HG03045 (cell line): ENCODE results near the gene ZNF140.
A peak's percentile ranks its signal among the peaks of the same experiment; 100 is the strongest.

ENCODE experiments used
- ATAC-seq: cut with Tn5 transposase; IDR thresholded peaks from one replicate; pipeline ENCODE4 v1.9.1; 2021; ENCODE audit warnings: mild to moderate bottlenecking, moderate library complexity; ENCODE audit not compliant: unreplicated experiment

The ZNF140 gene

GRCh38 chr12:133080368-133081158 is at the start of gene ZNF140:
ZNF140 (plus strand) TSS chr12:133080923; CDS start chr12:133081321, 398 bp downstream.
- peak; percentile 76 for ATAC-seq

- ATAC-seq = peak; percentile 97
Observed at GRCh38 chr12:133037207-133038005, 43.3 kb upstream of the ZNF140 start, which contains the start of gene ZNF84. ZNF84 (plus strand) TSS chr12:133037509; CDS start chr12:133041468, 3,959 bp downstream.

- no peak for ATAC-seq
Observed at GRCh38 chr12:133038118-133038709, 42.5 kb upstream of the ZNF140 start.

- no peak for ATAC-seq
Observed at GRCh38 chr12:133046698-133047097, 34.0 kb upstream of the ZNF140 start.

- ATAC-seq = no peak
Observed at GRCh38 chr12:133057446-133057845, 23.3 kb upstream of the ZNF140 start.

- ATAC-seq = no peak
Observed at GRCh38 chr12:133058203-133059113, 22.3 kb upstream of the ZNF140 start.

GRCh38 chr12:133061954-133062353 is 18.8 kb upstream of the ZNF140 start:
- ATAC-seq = no peak

- no peak for ATAC-seq
Observed at GRCh38 chr12:133063556-133063955, 17.2 kb upstream of the ZNF140 start.

- ATAC-seq = no peak
Observed at GRCh38 chr12:133073836-133074235, 6.9 kb upstream of the ZNF140 start.

GRCh38 chr12:133080026-133080367 is 726 bp upstream of the ZNF140 start:
- ATAC-seq = peak; percentile 82

- ATAC-seq = no peak
Observed at GRCh38 chr12:133081159-133081780, 547 bp downstream of the ZNF140 start.

GRCh38 chr12:133083345-133083744 is 2.6 kb downstream of the ZNF140 start:
- no peak for ATAC-seq

- no peak for ATAC-seq
Observed at GRCh38 chr12:133105620-133106019, 24.9 kb downstream of the ZNF140 start.

- no peak for ATAC-seq
Observed at GRCh38 chr12:133106253-133106652, 25.5 kb downstream of the ZNF140 start.

GRCh38 chr12:133107121-133107520 is 26.4 kb downstream of the ZNF140 start:
- ATAC-seq = no peak

GRCh38 chr12:133108150-133108549 is 27.4 kb downstream of the ZNF140 start:
- ATAC-seq = no peak

- no peak for ATAC-seq
Observed at GRCh38 chr12:133120385-133121191, 39.9 kb downstream of the ZNF140 start.

GRCh38 chr12:133124674-133125073 is 44.0 kb downstream of the ZNF140 start:
- no peak for ATAC-seq

- no peak for ATAC-seq
Observed at GRCh38 chr12:133129368-133130037, 48.8 kb downstream of the ZNF140 start.
